Subcutaneous abdominal adipose tissue (tissue), 5 donors: ENCODE measurements around the gene VMAC.

ENCODE experiments used
- H3K27ac ChIP-seq: one replicate; pipeline ENCODE4 v1.7.0; 2013; ENCODE audit warnings: low read depth, mild to moderate bottlenecking, inconsistent platforms, low read length, moderate library complexity
- H3K27me3 ChIP-seq, 5 donors: one replicate each; pipeline ENCODE4 v1.7.0; 2013; ENCODE audit warnings: low read length in 5 of 5, inconsistent platforms in 1 of 5; ENCODE audit not compliant: control insufficient read depth in 5 of 5, insufficient read depth in 4 of 5
- H3K36me3 ChIP-seq, 5 donors: one replicate each; pipeline ENCODE4 v1.7.0; 2013; ENCODE audit warnings: low read length in 5 of 5; ENCODE audit not compliant: control insufficient read depth in 5 of 5, insufficient read depth in 5 of 5
- H3K4me1 ChIP-seq, 5 donors: one replicate each; pipeline ENCODE4 v1.7.0; 2013; ENCODE audit warnings: low read length in 5 of 5, mild to moderate bottlenecking in 3 of 5, moderate library complexity in 1 of 5; ENCODE audit not compliant: control insufficient read depth in 5 of 5, insufficient read depth in 5 of 5
- H3K4me3 ChIP-seq, 5 donors: one replicate each; pipeline ENCODE4 v1.7.0; 2013; ENCODE audit warnings: low read length in 5 of 5, low read depth in 1 of 5
- H3K9ac ChIP-seq, 5 donors: one replicate each; pipeline ENCODE4 v1.7.0; 2013; ENCODE audit warnings: low read length in 5 of 5, mild to moderate bottlenecking in 4 of 5, moderate library complexity in 3 of 5
- H3K9me3 ChIP-seq, 5 donors: one replicate each; pipeline ENCODE4 v1.7.0; 2013; ENCODE audit warnings: low read length in 5 of 5; ENCODE audit not compliant: control insufficient read depth in 5 of 5
- donor health status: healthy.
- donor health status: healthy.
- donor health status: healthy.
- donor health status: healthy.
- donor health status: healthy.

The VMAC gene

GRCh38 chr19:5903056-5903623, 1.5 kb upstream of the VMAC start:
- Histone ChIP-seq H3K4me3 (peak overlapping the region; percentile 94 to 98 (median 97)), H3K36me3 (peaks cover 0 to 10% (median 5%) of the 10 kb centered on the region in 5 donors), H3K27ac (peak overlapping the region; percentile 80), H3K27me3 (peaks cover 0 to 2% (median 0%) of the 10 kb centered on the region in 5 donors), H3K9me3 (no peaks in the 10 kb centered on the region), H3K4me1 (peaks cover 5 to 36% (median 27%) of the 10 kb centered on the region in 5 donors), H3K9ac (peak overlapping the region; percentile 87 to 100 (median 97))

- peaks cover 5 to 36% (median 27%) of the 10 kb centered on the region in 5 donors for H3K4me1 ChIP-seq
- peak within 1 kb of the TSS; percentile 80 for H3K27ac ChIP-seq
- H3K4me3 ChIP-seq, result peak within 1 kb of the TSS; percentile 94 to 98 (median 97)
These were observed 884 bp upstream of the VMAC start, which contains the start of gene NDUFA11 for GRCh38 chr19:5903624-5904351. Gene NDUFA11 (minus strand): TSS chr19:5903790. CDS start chr19:5903708, 82 bp downstream.

GRCh38 chr19:5905114-5905778, 574 bp downstream of the VMAC start:
- H3K4me3 ChIP-seq, result peak overlapping the region; percentile 84 to 96 (median 91)
- H3K27ac ChIP-seq, result no peak overlapping the region
- no peaks in the 10 kb centered on the region for H3K9me3 ChIP-seq
- H3K9ac ChIP-seq, result peak overlapping the region; percentile 73 to 97 (median 91)
- peaks cover 5 to 36% (median 27%) of the 10 kb centered on the region in 5 donors for H3K4me1 ChIP-seq
- H3K36me3 ChIP-seq, result peaks cover 0 to 24% (median 19%) of the 10 kb centered on the region in 5 donors
- H3K27me3 ChIP-seq, result peaks cover 0 to 2% (median 0%) of the 10 kb centered on the region in 5 donors

More at GRCh38 chr19:5903624-5904351, 884 bp upstream of the VMAC start, which contains the start of gene NDUFA11:
- peaks cover 0 to 2% (median 0%) of the 10 kb centered on the region in 5 donors for H3K27me3 ChIP-seq
- no peaks in the 10 kb centered on the region for H3K9me3 ChIP-seq
- peaks cover 0 to 11% (median 7%) of the 10 kb centered on the region in 5 donors for H3K36me3 ChIP-seq
- H3K9ac ChIP-seq, result peak within 1 kb of the TSS; percentile 87 to 100 (median 97)

- H3K4me1 ChIP-seq, result peaks cover 5 to 34% (median 25%) of the 10 kb centered on the region in 5 donors
- H3K9ac ChIP-seq, result no peak overlapping the region
- H3K27me3 ChIP-seq, result peaks cover 0 to 2% (median 0%) of the 10 kb centered on the region in 5 donors
- no peaks in the 10 kb centered on the region for H3K9me3 ChIP-seq
- H3K27ac ChIP-seq, result no peak overlapping the region
- peaks cover 0 to 18% (median 16%) of the 10 kb centered on the region in 5 donors for H3K36me3 ChIP-seq
- no peak overlapping the region for H3K4me3 ChIP-seq
These were observed 2.6 kb downstream of the VMAC start for GRCh38 chr19:5907241-5907640.

- Histone ChIP-seq H3K4me3 (no peak overlapping the region), H3K36me3 (peaks cover 0 to 22% (median 16%) of the 10 kb centered on the region in 5 donors), H3K4me1 (peaks cover 5 to 19% (median 16%) of the 10 kb centered on the region in 5 donors), H3K27ac (no peak overlapping the region), H3K27me3 (peaks cover 0 to 2% (median 0%) of the 10 kb centered on the region in 5 donors), H3K9me3 (no peaks in the 10 kb centered on the region), H3K9ac (no peak overlapping the region)
These were observed 4.2 kb downstream of the VMAC start for GRCh38 chr19:5908773-5909442.

GRCh38 chr19:5910638-5910907, 5.9 kb downstream of the VMAC start:
- H3K9me3 ChIP-seq, result no peaks in the 10 kb centered on the region
- H3K4me1 ChIP-seq, result peaks cover 0 to 22% (median 18%) of the 10 kb centered on the region in 5 donors
- H3K9ac ChIP-seq, result no peak overlapping the region
- no peak overlapping the region for H3K4me3 ChIP-seq
- no peaks in the 10 kb centered on the region for H3K27me3 ChIP-seq
- no peak overlapping the region for H3K27ac ChIP-seq
- peaks cover 0 to 34% (median 20%) of the 10 kb centered on the region in 5 donors for H3K36me3 ChIP-seq

GRCh38 chr19:5911366-5911765, 6.7 kb downstream of the VMAC start:
- peaks cover 0 to 23% (median 18%) of the 10 kb centered on the region in 5 donors for H3K4me1 ChIP-seq
- H3K27ac ChIP-seq, result no peak overlapping the region
- peaks cover 0 to 40% (median 21%) of the 10 kb centered on the region in 5 donors for H3K36me3 ChIP-seq

GRCh38 chr19:5913739-5914357, 9.2 kb downstream of the VMAC start, which contains the start of gene CAPS:
Gene CAPS (plus strand): TSS chr19:5914254. CDS start chr19:5914407, 153 bp downstream.
- peaks cover 0 to 60% (median 41%) of the 10 kb centered on the region in 5 donors for H3K36me3 ChIP-seq
- peaks cover 0 to 25% (median 21%) of the 10 kb centered on the region in 5 donors for H3K4me1 ChIP-seq
- no peak within 1 kb of the TSS for H3K4me3 ChIP-seq
- H3K27me3 ChIP-seq, result no peaks in the 10 kb centered on the region
- no peak within 1 kb of the TSS for H3K9ac ChIP-seq
- H3K27ac ChIP-seq, result no peak within 1 kb of the TSS
- H3K9me3 ChIP-seq, result no peaks in the 10 kb centered on the region

More at GRCh38 chr19:5911366-5911765, 6.7 kb downstream of the VMAC start:
- Histone ChIP-seq H3K9ac (no peak overlapping the region), H3K4me3 (no peak overlapping the region), H3K9me3 (no peaks in the 10 kb centered on the region), H3K27me3 (no peaks in the 10 kb centered on the region)

GRCh38 chr19:5914358-5914774, 9.7 kb downstream of the VMAC start:
- Histone ChIP-seq H3K9ac (no peak overlapping the region), H3K36me3 (peaks cover 0 to 60% (median 42%) of the 10 kb centered on the region in 5 donors), H3K4me1 (peaks cover 0 to 25% (median 21%) of the 10 kb centered on the region in 5 donors), H3K9me3 (no peaks in the 10 kb centered on the region), H3K27ac (no peak overlapping the region), H3K27me3 (no peaks in the 10 kb centered on the region), H3K4me3 (no peak overlapping the region)
